Diencephalon (tissue), 1 donor: ENCODE measurements around the gene SLC29A3. TPM values are rescaled to one million over a fixed set of nuclear protein-coding genes. Genes with fewer than 3 reads are reported as not detected.

Experiments used
- total RNA-seq: library from RNA; depleted of rRNA; stranded (reverse); fragments of >200 nt; gene quantifications from one replicate; pipeline ENCODE4 v1.2.3, GENCODE V29; 2014

SLC29A3 gene
- 3.9 TPM for total RNA-seq

GRCh38 chr10:71319042-71319799 is at the start of gene SLC29A3:
TSS of gene SLC29A3 (plus strand) at chr10:71319259. CDS start at chr10:71319310, 51 bp downstream.

GRCh38 chr10:71396711-71397295 is 77.7 kb downstream of the SLC29A3 start, which contains the start of gene CDH23:
TSS of gene CDH23 (plus strand) at chr10:71396920. CDS start at chr10:71439832, 42,912 bp downstream.

Other genes with a start within 250 kb of the SLC29A3 start
- gene UNC5B, start 106.7 kb upstream of the SLC29A3 start, total RNA-seq, result 7.4 TPM
- 8.1 TPM for gene CDH23, start 77.7 kb downstream of the SLC29A3 start, total RNA-seq